HepG2 (cell line): ENCODE results near the gene ZNF616.

ENCODE experiments used
- ARHGAP35 ChIP-seq: sonication (generic); formaldehyde crosslinking; IDR thresholded peaks from 2 replicates; pipeline ENCODE4 v1.9.0; 2022; ENCODE audit warnings: mild to moderate bottlenecking, inconsistent platforms, moderate library complexity, missing genetic modification reagents, borderline replicate concordance
- ARID5B ChIP-seq: IDR thresholded peaks from 2 replicates; pipeline ENCODE4 v1.4.0; 2020; ENCODE audit warnings: mild to moderate bottlenecking, missing genetic modification reagents
- CEBPZ ChIP-seq: IDR thresholded peaks from 2 replicates; pipeline ENCODE4 v1.6.1; 2012; ENCODE audit warnings: low read length, improper control_type of control experiment
- ERF ChIP-seq: IDR thresholded peaks from 2 replicates; pipeline ENCODE4 v1.6.1; 2018; ENCODE audit warnings: missing biosample characterization, missing genetic modification reagents
- MYNN ChIP-seq: sonication (generic); formaldehyde crosslinking; IDR thresholded peaks from 2 replicates; pipeline ENCODE4 v1.4.0; 2020; ENCODE audit warnings: mild to moderate bottlenecking, low read depth, missing genetic modification reagents
- ZBTB38 ChIP-seq: sonication (generic); formaldehyde crosslinking; IDR thresholded peaks from 2 replicates; pipeline ENCODE4 v1.5.1; 2020; ENCODE audit warnings: mild to moderate bottlenecking, missing genetic modification reagents
- ZNF33B ChIP-seq: sonication (generic); formaldehyde crosslinking; IDR thresholded peaks from 2 replicates; pipeline ENCODE4 v1.5.1; 2020; ENCODE audit warnings: mild to moderate bottlenecking, missing genetic modification reagents
- ZNF777 ChIP-seq: sonication (generic); formaldehyde crosslinking; IDR thresholded peaks from 2 replicates; pipeline ENCODE4 v1.4.0; 2020; ENCODE audit warnings: missing genetic modification reagents

GRCh38 chr19:52141203-52141602 is 1.5 kb upstream of the ZNF616 start:
- TF ChIP-seq ZNF33B (CRISPR knock-in tag) (no peak), ARID5B (no peak), ZBTB38 (CRISPR knock-in tag) (no peak), ERF (CRISPR knock-in tag) (no peak), MYNN (no peak), ZNF777 (CRISPR knock-in tag) (no peak), ARHGAP35 (no peak), CEBPZ (no peak)
